NK-92 (cell line): ENCODE data around the gene KRT37.
"Not testable (repeated sequence)": the region's sequence is repeated elsewhere in the genome, so short reads cannot be mapped to it uniquely, and the experiment has no call there.

Source experiments
- DNase-seq: peaks from one replicate; lab custom pipeline; 2025; ENCODE audit not compliant: unreplicated experiment; lab: John Stamatoyannopoulos, UW

Gene KRT37

DNA sequence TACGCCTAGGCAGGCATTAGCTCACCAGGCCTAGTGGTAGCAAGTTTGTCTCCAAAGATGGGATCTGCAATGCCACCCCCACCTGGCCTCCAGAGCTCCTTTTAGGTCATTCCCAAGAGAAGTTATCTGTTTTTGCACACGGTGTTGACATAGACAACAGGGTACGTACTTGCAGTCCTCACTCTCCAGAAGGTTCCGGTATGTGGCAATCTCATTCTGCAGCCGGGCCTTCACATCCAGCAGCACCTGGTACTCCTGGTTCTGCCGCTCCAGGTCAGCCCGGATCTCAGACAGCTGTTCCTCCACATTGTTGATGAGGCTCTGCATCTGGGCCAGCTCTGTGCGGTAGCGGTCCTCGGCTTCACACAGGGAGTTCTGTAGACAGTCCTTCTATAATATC, 17.2 kb downstream of the KRT37 start:
- no peak for DNase-seq

DNA sequence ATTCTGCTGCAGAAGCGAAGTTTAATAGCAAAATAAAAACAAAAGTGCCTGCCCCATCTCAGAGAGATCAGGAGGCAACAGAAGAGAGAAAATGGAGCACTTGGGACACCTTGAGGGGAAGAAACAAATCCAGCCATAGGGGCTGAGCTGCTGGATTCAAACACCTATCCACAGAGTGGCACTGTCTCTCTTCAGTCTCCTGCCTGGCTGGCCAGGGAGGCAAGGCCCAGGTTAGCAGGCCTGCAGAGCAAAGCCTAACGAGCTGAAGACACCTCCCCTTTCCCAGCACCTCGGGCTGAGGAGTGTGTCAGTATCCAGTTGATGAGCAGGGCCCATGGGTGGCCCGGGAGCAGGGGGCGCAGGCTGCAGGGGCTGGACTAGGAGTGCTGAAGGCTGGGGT, 18.2 kb downstream of the KRT37 start:
- DNase-seq: no peak

DNA sequence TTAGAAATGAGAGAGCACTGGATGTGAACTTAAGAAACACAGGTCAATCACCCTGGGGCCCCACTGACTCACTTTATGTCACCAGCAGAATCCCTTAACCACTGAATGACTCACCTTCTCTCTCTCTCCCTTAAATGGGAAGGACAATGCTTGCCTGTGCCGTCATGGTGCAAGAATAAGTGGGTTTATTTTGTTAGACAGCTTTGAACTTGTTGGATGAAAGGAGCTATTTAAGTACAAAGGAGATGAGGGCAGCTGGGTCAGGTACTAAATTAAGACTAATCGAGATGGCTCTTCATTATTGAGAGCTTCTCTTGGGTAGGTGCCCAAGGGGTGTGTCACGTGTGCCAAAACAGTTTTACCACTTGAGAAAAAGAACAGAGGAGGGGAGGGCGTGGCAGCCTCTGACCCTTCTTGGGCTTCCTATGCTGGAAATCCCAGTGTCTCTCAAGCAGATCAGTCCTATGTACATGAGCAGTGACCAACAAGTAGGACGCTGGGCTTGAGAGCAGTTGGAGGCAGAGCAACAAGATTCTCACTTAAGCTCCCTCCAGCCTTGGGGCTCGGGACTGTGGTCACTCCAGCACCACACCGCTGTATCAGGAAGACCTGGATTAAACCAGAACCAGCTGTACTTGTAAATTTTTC, 20.2 kb downstream of the KRT37 start:
- DNase-seq: no peak

DNA sequence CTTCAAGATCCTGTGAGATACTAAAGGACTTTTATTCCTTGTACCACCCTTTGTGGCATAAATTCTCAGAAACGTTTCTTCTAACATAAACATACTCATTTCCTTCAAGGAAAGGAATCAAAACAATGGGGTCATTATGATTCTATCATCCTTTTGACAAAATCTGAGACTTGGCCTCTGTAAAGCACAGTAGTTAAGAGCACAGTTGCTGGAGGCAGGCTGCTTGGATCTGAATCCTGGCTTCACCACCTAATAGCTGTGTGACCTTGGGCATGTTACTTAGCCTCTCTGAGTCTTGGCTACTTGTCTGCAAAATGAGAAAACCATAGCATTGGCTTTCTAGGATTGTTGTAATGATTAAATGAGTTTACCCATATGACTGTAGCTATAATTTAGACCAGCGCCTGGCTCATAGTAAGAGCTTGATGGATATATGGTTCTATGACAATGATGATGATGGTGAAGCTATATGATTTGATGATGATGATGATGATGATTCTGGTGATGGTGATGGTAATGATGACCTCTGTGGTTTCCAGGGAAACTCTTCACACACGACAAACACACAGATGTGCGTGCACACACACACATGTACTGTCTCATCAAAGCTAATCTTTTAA, 20.9 kb downstream of the KRT37 start:
- no peak for DNase-seq

DNA sequence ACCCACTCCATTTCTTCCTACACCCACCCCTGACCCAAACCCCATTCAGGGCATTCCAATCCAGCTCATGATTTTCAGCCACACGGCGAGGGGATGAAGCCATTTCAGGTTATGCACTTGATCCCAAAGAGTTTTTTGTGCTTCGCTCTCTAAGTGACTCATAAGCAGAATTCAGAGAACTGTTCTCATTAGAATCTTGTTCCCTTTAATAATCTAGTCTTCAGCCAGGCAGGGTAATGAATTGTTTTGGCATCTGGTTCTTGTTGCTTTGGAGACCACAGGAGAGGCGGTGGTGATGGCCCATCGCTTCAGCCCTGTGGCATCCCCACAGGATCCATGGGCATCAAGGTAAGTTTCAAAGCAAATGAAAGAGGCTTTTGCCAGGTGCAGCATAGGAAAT, 22.2 kb downstream of the KRT37 start:
- no peak for DNase-seq

DNA sequence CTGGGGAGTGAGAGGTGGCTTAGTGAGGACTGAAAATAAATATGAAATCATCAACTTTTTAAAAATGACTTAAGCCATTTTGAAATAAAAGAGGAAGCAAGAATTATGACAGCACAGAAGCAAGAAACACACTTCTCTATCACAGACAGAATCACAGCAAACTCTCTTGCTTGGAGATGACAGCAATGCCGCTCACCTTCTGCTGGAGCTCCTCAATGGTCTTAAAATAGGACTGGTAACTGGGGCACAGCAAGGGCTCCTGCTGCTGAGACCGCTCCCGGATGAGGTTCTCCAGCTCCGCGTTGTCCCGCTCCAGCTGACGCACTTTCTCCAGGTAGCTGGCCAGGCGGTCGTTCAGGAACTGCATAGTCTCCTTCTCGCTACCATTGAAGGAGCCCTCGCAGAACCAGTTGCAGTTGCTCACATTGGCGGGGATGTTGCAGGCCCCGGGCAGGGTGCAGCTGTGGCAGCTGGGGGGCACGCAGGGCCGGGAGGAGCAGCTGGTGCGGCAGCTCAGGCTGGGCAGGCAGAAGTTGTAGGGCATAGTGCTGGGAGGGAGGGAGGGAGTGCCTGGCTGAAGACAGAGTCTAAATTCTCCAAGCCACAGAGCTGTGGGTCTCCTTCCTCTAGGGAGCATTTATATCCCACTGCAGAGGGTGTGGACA, 27.3 kb downstream of the KRT37 start, which contains the start of gene KRT31:
KRT31 (minus strand) TSS at position 613 of the 665 bp plus-strand sequence; CDS start at position 544, 69 bp downstream.
- DNase-seq: no peak

DNA sequence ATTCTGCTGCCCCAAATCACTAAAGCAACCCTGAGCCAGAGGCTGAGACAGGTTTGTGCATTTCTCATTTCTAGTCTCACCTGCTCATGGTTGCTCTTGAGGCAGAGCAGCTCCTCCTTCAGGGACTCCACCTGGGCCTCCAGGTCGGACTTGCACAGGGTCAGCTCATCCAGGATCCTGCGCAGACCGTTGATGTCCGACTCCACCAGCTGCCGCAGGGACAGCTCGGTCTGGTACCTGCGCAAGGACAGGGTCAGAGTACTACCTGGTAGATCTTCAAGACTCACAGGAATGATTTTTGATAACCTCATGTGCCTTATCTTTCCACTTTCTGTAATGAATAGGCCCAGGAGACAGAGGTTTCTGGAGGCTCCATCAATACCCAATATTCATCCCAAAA, 28.0 kb downstream of the KRT37 start:
- no peak for DNase-seq

DNA sequence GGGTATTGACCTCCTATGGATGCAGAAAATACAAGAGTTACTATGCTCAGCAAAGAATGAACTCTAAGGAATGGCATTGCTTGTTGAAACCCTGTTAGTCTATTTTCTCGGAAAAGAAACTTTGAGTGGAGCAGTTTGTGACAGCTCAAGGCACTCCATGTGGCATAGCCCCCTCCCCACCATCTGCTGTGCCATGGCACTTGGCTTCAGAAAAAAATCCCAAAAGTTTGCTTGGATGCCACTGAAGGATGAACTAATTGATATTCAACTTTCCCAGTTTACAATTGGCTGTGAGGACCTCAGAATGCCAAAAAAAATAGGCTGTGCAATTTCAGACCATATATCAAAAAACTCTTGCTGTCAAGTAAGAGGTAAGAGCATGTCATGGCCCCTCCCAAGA, 28.8 kb downstream of the KRT37 start:
- DNase-seq: no peak

DNA sequence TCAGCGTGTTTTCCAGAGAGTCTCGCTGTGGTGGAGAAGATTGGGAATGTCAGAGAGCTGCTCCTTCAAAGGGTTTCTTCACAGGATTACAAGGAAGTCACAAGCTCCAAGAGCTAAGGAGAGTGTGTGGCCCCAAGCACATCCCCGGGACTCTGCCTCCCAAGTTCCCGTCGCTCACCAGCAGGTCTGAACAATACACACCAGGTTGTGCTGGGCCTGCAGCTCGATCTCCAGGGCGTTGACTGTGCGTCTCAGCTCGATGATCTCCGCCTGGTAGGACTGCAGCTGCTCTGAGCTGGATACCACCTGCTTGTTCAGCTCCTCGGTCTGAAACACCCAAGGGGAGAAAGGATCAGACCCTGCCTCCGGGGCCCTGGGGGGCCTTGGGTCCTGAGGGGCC, 29.3 kb downstream of the KRT37 start:
- not testable (repeated sequence) for DNase-seq

DNA sequence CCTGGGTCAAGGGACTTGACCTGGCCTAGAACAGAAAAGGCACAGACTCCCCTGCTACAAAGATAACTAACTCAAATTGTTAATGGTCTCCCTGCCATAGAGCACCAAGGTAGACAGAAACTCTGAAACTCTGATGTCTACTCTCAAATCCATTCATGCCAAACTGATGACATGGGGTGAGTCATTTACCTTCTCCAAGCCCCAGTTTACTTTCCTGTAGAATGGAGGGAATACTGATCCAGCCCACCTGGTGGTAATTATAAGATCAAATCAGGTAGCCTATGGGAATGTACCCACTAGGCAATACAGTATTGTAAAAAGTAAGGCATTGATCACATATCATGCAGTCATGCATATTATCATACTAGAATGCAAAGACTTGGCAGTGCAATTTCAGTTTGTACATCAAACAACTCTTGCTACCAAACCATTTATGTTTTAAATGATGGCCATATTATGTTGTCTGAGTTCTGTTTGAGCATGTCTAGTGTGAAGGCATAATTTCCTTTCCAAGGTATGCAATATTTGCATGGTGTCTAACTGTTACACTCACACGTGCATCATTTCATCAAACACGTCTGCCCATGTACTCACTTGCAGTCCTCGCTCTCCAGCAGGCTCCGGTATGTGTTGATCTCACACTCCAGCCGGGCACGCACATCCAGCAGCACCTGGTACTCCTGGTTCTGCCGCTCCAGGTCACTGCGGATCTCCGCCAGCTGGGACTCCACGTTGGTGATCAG, 30.0 kb downstream of the KRT37 start:
- DNase-seq: no peak

DNA sequence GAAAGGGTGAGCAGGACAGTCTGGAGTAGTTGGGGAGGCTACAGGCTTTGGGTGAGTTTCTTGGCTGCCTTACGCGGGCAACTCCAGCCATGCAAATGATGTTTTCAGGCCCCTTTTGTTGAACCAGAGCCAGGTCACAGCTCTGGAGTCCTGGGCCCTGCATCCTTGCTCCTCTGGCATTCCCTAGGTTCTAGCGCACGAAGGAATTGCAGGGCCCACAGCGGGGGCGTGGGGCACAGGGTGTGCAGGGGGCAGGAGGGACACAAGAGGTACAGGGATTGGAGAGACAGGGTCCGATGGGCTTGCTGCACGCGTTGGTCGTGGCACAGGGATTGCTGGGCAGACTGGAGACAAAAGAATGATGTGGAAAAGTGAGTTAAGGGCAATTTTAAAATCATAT, 30.6 kb downstream of the KRT37 start:
- no peak for DNase-seq

DNA sequence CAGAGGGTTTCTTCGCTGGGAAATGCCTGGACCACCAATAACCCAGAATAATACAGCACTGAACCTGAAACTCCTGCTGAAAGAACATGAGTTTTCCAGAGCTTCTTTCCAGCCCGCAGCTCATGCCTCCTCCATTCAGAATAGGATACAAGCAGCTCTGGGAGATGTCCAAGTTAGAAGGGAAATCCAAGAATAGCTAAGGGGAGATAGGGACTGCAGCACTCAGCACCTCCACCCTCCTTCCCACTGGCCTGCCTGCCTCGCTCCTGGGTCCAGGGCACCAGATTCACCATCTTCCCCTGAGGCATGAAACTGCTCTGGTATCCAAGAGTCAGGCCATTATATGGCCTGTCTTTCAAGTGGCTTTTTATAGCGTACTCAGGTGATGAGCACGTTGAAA, 31.1 kb downstream of the KRT37 start:
- DNase-seq: no peak

DNA sequence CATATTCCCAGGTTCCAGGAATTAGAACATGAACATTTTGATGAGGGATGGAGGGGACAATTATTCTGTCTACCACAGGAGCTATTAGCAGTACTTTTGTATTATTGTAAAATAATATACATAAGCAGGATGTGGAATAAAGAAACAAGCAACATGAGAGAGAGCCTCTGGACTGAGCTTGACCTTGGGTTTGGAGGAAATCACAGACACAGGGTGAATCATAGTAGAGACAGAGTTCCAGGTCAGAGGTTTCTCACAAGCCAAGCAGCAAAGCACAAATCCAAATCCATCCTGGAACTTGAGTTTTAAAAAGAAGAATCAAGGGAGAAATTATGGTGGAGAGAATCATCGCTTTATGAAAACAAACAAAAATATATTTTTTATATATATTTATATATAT, 32.1 kb downstream of the KRT37 start:
- no peak for DNase-seq

DNA sequence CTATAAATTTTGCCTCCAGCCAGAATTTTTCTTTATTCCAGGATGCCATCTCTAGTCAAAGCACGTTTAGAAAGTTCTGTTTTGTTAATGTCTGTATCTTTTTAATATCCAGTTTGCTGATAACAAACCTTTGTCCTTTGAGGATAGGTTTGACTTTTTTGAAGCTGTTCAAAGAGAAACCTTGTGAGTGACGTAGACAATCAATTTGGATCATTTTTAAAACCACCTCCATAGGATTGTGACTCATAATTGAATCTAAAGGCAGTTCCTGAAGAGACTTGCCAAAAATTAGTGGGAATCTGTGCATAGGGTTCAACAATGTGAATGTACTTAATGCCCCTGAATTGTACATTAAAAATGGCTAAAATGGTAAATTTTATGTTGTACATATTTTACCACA, 32.9 kb downstream of the KRT37 start:
- no peak for DNase-seq

DNA sequence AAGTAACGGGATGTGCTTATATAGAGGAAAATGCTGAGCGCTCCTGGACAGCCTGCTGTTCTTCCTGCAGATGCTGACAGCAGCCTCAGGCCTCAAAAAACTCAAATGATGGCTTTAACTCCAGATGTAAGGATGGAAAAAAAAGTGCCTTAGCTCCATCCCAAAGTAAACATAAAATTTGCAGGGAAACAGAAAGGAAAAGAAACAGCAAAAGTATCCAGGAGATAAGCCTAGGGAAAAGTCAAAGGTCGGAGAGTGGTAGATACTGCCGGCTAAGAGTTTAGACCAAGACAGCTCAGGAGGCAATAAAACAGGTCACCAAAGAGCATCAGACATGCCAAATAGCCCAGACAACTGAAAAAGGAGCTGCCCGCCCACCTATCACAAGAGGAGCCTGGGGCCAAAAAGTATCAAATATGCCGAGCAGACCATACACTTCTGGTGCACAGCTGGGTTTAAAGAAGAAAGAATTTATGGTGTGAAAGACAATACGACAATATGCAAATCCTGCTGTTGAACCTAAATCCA, 33.9 kb downstream of the KRT37 start:
- DNase-seq: no peak

DNA sequence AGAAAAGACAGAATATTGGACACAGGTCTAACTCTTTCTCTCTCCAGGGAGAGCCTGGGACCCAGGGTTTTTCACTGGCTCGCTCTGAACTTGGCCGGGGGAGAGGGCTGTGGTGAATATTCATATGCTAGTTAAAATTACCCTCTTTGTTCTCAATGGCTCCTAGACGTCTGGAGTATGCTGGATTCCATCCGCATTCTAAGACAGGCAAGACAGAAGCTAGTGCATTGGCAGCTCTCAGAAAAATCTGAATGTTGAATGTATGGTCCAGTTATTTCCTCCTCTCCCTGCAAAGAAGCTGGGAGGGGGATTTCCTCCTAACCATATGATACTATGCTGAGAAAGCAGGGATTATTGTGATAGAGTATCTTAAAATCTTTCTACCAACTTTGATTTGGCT, 36.7 kb downstream of the KRT37 start:
- no peak for DNase-seq

DNA sequence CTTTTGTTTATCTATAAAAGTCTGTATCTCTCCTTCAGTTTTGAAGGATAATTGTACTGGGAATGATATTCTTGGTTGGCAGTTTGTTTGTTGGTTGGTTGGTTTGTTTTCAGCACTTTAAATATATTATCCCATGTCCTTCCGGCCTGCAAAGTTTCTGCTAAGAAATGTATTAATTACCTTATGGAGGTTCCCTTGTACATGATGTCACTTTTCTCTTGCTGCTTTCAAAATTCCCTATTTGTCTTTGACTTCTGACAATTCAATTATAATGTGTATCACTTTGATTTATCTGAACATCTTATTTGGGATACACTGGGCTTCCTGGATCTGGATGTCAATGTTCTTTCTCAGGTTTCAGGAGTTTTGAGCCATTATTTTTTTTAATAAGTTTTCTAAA, 38.2 kb downstream of the KRT37 start:
- DNase-seq: no peak

DNA sequence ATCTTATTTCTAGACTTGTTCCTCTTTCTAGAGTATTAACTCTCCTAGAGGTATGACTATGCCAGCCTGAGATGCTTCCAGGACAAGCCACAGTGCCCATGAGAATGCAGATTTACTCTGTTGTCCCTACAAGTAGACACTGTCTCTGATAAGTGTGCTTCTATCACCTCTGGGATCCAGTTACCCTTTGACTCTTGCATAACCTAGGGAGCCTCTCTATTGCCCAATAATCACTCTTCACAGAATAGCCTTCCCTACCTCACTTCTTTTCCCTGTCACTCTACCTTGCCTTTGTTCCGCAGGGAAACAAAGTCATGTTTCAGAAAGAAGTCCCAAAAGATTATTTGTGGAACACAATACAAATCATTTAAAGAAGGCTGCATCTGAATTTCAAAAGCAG, 40.7 kb downstream of the KRT37 start:
- DNase-seq: no peak

DNA sequence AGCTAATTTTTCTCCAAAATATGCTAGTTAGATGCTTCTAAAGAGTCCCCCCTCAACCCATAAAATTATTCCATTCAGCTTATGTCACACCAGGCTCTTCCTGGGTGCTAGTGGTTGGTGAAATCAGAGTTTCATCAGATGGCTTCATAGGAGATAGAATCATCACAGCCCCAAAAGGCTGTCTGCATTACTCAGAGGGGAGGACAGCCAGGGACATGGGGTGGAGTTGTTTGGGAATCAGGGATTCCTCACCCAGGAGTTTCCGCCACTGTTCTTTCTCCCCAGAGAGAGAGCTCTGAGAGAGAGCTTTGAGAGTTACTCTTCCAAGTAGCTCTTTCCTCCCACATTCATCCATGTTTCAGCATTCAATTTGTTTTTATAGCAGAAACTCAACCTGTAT, 42.0 kb downstream of the KRT37 start:
- DNase-seq: no peak

DNA sequence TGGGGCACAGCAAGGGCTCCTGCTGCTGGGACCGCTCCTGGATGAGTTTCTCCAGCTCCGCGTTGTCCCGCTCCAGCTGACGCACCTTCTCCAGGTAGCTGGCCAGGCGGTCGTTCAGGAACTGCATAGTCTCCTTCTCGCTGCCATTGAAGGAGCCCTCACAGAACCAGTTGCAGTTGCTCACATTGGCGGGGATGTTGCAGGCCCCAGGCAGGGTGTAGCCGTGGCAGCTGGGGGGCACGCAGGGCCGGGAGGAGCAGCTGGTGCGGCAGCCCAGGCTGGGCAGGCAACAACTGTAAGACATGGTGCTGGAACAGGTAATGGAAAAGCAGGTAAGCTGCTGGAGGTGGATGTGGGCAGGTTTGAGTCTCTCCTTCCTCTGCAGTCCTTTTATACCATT, 42.4 kb downstream of the KRT37 start, which contains the start of gene KRT34:
KRT34 (minus strand) TSS at position 364 of the 400 bp plus-strand sequence; CDS start at position 304, 60 bp downstream.
- DNase-seq: not testable (repeated sequence)

DNA sequence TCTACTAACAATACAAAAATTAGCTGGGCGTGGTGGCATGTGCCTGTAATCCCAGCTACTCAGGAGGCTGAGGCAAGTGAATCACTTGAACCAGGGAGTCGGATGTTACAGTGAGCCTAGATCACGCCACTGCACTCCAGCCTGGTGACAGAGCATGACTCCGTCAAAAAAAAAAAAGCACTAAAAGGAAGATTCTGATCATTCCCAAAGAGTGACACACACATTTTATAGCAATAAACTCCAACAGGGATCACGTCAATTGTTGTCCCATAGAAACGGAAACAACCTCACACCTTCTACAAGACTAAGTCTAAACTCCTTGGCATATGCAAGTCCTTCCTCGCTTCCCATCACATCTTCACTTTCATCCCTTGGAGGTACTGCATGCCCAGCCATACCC, 44.3 kb downstream of the KRT37 start:
- DNase-seq: not testable (repeated sequence)
